Mucosa of descending colon (tissue), 3 donors: ENCODE measurements around the gene BCORL1. TPM values are rescaled to one million over a fixed set of nuclear protein-coding genes. Genes with fewer than 3 reads are reported as not detected.

Experiments used
- ATAC-seq: fragments of 200-7000 bp; cut with Tn5 transposase; one replicate; pipeline ENCODE4 v1.9.1; 2020; ENCODE audit warnings: mild to moderate bottlenecking, moderate library complexity
- DNase-seq, 3 donors: peaks; one replicate each; pipeline ENCODE4 v3.0.0-alpha.2; 2020
- H3K36me3 ChIP-seq: fragments of 200-600 bp; one replicate; pipeline ENCODE4 v1.8.0; 2021; ENCODE audit warnings: low read depth, mild to moderate bottlenecking
- H3K4me1 ChIP-seq: fragments of 200-600 bp; one replicate; pipeline ENCODE4 v1.8.0; 2021; ENCODE audit warnings: low read depth, mild to moderate bottlenecking
- H3K4me3 ChIP-seq: fragments of 200-600 bp; one replicate; pipeline ENCODE4 v1.8.0; 2021; ENCODE audit warnings: mild to moderate bottlenecking
- H3K9me3 ChIP-seq: fragments of 200-600 bp; one replicate; pipeline ENCODE4 v1.8.0; 2021; ENCODE audit warnings: mild to moderate bottlenecking
- CTCF ChIP-seq: fragments of 200-600 bp; IDR thresholded peaks from one replicate; pipeline ENCODE4 v1.8.0; 2022; ENCODE audit warnings: antibody characterized with exemption, mild to moderate bottlenecking
- intact Hi-C, 2 donors: fragments of 100-400 bp; cut with DNase I in 1 of 2; cut with micrococcal nuclease in 1 of 2; formaldehyde crosslinking; loops; one replicate each; pipeline versions ENCODE4 v1.11.0 to v1.11.1; 2022; cut with DNase I, micrococcal nuclease
- total RNA-seq, 3 donors: library from RNA; stranded (reverse); fragmentation: NEBNext Ultra II Directional in 2 of 3; extraction: Animal tissue kit (Norgen Biotek cat#: 25700) in 2 of 3; gene quantifications; one replicate each; pipeline versions ENCODE4 v1.2.1 to v1.2.4, GENCODE V29; 2021 to 2023
- donor health status: DM: no; HTN: no; CAD: no; lungs with moderate emphysema.
- donor health status: DM: no; HTN: no; CAD: no.
- donor health status: DM: no; HTN: yes; CAD: no.

BCORL1 gene
- total RNA-seq, 3 donors from 2014 or later: 7.3 to 24.2 (median 10.0) TPM

DNA sequence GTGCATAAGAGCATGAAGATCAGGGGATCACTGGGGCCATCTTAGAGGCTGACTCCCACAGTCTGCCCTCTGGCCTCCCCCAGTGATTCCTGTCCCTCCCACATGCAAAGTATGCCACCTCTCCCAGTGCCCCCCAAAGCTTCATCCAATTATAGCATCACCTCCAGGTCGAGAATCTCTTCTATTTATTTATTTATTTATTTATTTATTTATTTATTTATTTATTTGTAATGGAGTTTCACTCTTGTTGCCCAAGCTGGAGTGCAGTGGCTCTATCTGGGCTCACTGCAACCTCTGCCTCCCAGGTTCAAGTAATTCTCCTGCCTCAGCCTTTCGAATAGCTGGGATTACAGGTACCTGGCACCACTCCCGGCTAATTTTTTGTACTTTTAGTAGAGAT lies 50.1 kb downstream of the BCORL1 start:
- H3K36me3 ChIP-seq: no peaks in the 10 kb centered on the region
- no peak overlapping the region for H3K4me3 ChIP-seq
- intact Hi-C loops: no loop called here
- no peaks in the 10 kb centered on the region for H3K4me1 ChIP-seq
- no peaks in the 10 kb centered on the region for H3K9me3 ChIP-seq
- ATAC-seq (no peak), DNase-seq (no peak)
- TF ChIP-seq CTCF: no peak

DNA sequence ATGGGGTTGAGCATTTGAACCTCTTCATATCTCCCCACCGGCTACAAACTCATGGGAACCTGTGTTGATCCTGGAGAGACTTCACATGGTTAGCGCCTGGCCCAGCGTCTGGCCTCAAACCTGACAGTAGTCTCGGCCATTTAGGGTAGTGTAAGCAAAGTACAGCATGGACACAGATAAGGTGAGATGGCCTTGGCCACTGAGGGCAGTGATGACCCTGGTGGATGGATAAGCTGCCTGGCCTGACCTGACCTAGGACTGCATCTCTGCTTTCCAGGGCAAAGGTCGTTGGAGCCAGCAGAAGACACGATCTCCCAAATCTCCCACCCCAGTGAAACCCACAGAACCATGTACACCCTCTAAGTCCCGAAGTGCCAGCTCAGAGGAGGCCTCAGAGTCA lies 51.7 kb downstream of the BCORL1 start:
- TF ChIP-seq CTCF: no peak
- Histone ChIP-seq H3K4me3 (no peak overlapping the region), H3K4me1 (no peaks in the 10 kb centered on the region), H3K9me3 (no peaks in the 10 kb centered on the region), H3K36me3 (no peaks in the 10 kb centered on the region)
- no peak for DNase-seq
- intact Hi-C loops: no loop called here
- ATAC-seq: no peak

DNA sequence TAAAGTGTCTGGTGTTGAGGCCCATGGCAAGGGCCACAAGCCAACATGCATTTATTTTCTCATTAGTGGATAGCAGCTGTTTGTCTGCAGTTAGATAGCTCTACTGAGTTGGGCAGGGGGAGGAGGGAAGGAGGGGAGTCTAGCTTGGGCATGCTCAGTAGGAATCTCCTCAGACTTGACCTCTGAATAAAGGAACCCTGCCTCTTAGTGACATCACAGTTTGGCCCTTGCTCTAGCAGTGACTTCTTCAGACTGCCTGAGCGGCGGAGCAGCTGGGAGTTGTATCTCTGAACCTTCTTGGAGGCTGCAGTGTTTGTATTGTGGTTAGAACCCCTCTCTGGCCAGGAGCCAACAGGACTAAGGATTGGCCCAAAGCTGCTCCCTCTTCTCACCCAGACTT lies 57.4 kb downstream of the BCORL1 start:
- no peak for TF ChIP-seq CTCF
- Histone ChIP-seq H3K36me3 (no peaks in the 10 kb centered on the region), H3K4me1 (no peaks in the 10 kb centered on the region), H3K9me3 (no peaks in the 10 kb centered on the region), H3K4me3 (no peak overlapping the region)
- DNase-seq (peak in 1 of 3 donors; percentile 12), ATAC-seq (no peak)
- intact Hi-C loops: no loop called here

DNA sequence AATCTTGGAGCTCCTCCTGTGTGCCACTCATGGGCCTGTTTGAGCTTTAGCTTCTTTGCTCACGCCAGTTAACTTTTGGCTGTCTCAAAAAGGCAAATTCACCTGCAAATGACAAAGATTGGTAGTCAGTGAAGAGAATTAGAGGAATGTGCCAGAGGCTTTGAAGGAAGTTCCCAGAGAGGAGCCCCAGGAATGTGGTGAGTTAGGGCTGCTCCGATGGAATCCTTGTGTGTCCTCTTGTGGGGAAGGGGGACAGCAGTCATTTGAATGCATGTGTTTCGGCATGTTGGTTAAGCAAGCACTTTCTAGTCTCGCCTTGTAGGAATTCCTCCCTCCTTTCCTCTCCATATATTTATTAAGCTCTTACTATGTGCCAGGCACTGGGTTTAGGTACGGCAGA lies 65.0 kb downstream of the BCORL1 start:
- TF ChIP-seq CTCF: no peak
- Histone ChIP-seq H3K4me3 (no peak overlapping the region), H3K4me1 (no peaks in the 10 kb centered on the region), H3K9me3 (no peaks in the 10 kb centered on the region), H3K36me3 (no peaks in the 10 kb centered on the region)
- DNase-seq (no peak), ATAC-seq (no peak)
- intact Hi-C loops: no loop called here

DNA sequence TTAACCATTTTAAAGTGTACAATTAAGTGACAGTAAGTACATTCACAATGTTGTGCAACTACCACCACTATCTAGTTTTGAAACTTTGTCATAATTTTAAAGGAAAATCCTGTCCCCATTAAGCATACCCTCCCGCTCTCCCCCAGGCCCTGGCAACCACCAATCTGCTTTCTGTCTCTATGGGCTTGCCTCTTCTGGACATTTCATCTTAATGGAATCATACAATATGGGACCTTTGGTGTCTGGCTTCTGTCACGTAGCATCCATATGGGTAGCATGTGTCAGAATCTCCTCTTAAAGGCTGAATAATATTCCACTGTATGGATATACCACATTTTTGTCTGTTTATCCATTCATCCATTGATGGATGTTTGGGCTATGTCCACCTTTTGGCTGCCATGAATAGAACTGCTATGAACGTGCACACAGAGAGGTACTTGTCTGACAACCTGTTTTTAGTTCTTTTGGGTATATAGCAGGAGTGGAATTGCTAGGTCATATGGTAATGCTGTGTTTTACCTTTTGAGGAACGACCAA lies 66.3 kb downstream of the BCORL1 start:
- no peak for TF ChIP-seq CTCF
- no peaks in the 10 kb centered on the region for H3K4me1 ChIP-seq
- DNase-seq (no peak), ATAC-seq (no peak)
- intact Hi-C loops: no loop called here
- no peaks in the 10 kb centered on the region for H3K9me3 ChIP-seq
- H3K36me3 ChIP-seq: no peaks in the 10 kb centered on the region
- H3K4me3 ChIP-seq: no peak overlapping the region

DNA sequence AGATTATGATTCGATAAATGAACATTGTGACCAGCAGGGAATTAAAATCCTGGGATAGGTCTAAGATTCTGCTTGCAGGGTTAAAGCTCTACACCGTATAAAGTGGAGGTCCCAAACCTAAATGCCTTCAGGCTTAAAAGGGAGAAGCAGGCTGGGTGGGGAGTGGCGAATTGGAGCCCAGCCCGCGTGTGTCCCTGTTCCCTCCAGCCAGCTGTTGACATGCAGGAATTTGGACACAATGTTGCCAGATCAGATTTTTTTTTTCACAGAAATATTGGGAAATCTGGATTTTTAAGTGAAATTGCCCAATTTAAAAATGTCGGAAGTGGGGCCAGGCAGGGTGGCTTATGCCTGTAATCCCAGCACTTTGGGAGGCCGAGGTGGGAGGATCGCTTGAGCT lies 67.4 kb downstream of the BCORL1 start:
- ATAC-seq (no peak), DNase-seq (no peak)
- intact Hi-C loops: no loop called here
- TF ChIP-seq CTCF: no peak
- Histone ChIP-seq H3K4me3 (no peak overlapping the region), H3K9me3 (no peaks in the 10 kb centered on the region), H3K36me3 (no peaks in the 10 kb centered on the region), H3K4me1 (no peaks in the 10 kb centered on the region)
